Measurements from ENCODE around the gene SYNDIG1. TPM values are rescaled to one million over a fixed set of nuclear protein-coding genes. Genes with fewer than 3 reads are reported as not detected.

Gene SYNDIG1
- total RNA-seq, 4 donors from 2014 or later, result 5.1 to 15.9 (median 14.3) TPM

DNA sequence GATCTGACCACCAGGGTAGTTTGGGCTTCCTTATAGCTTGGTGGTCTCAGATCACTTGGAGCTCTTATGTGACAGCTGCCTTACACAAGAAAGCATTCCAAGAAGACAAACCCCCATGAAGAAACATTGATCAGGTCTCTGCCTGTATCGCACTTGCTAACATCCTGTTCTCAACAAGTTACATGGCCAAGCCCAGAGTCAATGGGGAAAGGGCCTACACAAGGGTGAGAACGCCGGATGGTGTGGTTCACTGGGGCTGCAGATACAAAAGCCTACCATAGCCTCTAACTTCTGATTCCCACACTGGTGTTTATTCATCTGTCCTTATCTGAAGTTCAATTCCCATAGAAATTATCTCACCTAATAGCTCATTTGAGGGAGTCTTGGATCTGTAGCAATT, 235.5 kb downstream of the SYNDIG1 start:
- Histone ChIP-seq H3K4me3 (no peak overlapping the region), H3K27me3 (no peaks in the 10 kb centered on the region), H3K9me3 (no peaks in the 10 kb centered on the region), H3K36me3 (no peaks in the 10 kb centered on the region), H3K27ac (no peak overlapping the region), H3K4me1 (no peaks in the 10 kb centered on the region)
- no peak for TF ChIP-seq EP300 (IDR thresholded peaks at IDR 0.05)
- no peak for TF ChIP-seq POLR2A (IDR thresholded peaks at IDR 0.05)
- TF ChIP-seq, protein P1, sequence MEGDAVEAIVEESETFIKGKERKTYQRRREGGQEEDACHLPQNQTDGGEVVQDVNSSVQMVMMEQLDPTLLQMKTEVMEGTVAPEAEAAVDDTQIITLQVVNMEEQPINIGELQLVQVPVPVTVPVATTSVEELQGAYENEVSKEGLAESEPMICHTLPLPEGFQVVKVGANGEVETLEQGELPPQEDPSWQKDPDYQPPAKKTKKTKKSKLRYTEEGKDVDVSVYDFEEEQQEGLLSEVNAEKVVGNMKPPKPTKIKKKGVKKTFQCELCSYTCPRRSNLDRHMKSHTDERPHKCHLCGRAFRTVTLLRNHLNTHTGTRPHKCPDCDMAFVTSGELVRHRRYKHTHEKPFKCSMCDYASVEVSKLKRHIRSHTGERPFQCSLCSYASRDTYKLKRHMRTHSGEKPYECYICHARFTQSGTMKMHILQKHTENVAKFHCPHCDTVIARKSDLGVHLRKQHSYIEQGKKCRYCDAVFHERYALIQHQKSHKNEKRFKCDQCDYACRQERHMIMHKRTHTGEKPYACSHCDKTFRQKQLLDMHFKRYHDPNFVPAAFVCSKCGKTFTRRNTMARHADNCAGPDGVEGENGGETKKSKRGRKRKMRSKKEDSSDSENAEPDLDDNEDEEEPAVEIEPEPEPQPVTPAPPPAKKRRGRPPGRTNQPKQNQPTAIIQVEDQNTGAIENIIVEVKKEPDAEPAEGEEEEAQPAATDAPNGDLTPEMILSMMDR (IDR thresholded peaks at IDR 0.05), result no peak
- 89 to 95% methylated on average over 3 of the region's 3 CpGs for WGBS, 2 donors
- no peak for DNase-seq (ENCODE audit: low spot score in 2 of 2)

DNA sequence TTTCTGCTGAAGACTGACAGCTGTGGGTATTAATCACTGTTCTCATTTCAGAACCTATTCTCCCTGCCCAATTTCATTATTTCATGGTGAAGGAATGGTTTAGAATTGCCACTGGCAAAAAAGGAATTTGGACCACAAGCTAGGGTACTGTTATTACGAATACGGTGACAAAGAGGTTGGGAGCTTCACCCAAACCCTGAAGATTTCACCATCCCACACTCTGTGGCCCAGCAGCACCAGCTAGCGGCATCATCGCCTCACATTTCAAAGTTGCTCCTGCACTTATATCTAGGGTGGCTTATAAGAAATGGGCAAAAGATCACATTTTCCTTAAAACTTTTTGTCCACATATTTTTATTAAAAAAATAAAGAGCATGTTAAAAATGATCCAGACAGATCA, 236.1 kb downstream of the SYNDIG1 start:
- Histone ChIP-seq H3K36me3 (no peaks in the 10 kb centered on the region), H3K9me3 (no peaks in the 10 kb centered on the region), H3K27ac (no peak overlapping the region), H3K27me3 (no peaks in the 10 kb centered on the region), H3K4me1 (no peaks in the 10 kb centered on the region), H3K4me3 (no peak overlapping the region)
- no peak for TF ChIP-seq POLR2A (IDR thresholded peaks at IDR 0.05)
- TF ChIP-seq, protein P1 (IDR thresholded peaks at IDR 0.05), result no peak
- no peak for TF ChIP-seq EP300 (IDR thresholded peaks at IDR 0.05)
- DNase-seq (ENCODE audit: low spot score in 2 of 2), result no peak
- WGBS, 2 donors, result 68 to 90% methylated on average over 4 of the region's 4 CpGs

DNA sequence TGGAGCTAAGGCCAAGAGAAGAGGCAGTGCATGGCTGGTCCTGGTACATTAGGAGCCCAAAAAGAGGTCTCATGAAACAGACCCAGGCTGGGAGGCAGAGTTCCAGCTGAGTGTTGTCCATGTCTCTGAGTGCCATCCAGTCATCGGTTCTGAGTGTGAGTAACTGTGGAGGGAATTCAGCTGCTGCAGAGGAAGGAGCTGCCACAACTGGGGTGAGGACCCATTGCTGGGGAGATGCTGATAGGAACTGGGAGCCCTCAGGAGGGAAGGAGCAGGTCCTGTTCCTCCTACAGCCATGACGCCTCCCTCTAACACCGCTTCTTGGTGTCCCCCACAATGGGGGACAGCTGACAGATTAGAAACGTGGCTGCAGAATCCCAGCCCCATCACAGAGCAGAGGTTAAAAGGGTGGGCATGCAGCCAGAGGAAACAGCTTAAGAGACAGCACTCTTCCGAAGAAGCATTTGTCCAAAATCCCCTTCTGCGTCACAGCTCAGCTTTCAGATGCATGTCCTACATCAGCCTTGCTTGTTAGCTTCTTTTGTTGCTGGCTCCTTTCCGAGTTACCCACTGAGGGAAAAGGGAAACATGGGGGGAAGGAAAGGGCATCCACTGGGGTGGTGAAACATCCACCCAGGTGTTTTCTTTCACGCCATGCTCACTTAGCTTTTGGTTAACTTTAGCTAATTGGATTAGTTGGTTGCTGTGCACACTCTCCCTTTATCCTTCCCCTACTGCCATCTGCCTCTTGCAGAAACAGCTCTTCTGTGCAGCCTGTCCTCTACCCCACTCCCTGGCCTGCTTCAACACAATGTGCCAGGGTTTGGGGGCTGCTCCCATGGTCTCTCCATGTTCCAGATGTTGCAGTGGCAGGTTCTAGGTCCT, 239.2 kb downstream of the SYNDIG1 start:
- TF ChIP-seq, protein P1 (IDR thresholded peaks at IDR 0.05), result no peak
- TF ChIP-seq POLR2A (IDR thresholded peaks at IDR 0.05) (no peak), EP300 (IDR thresholded peaks at IDR 0.05) (no peak)
- H3K4me1 ChIP-seq, result no peaks in the 10 kb centered on the region
- WGBS, 2 donors, result 59 to 63% methylated on average over 8 of the region's 8 CpGs
- no peak overlapping the region for H3K27ac ChIP-seq
- no peaks in the 10 kb centered on the region for H3K27me3 ChIP-seq
- peaks cover 0 to 4% (median 0%) of the 10 kb centered on the region in 4 donors for H3K9me3 ChIP-seq
- H3K4me3 ChIP-seq, result no peak overlapping the region
- no peaks in the 10 kb centered on the region for H3K36me3 ChIP-seq
- no peak for DNase-seq (ENCODE audit: low spot score in 2 of 2)

Data from tibial nerve (tissue), 4 donors.